ENCODE data around the gene RAB11FIP2.

Gene RAB11FIP2

GRCh38 chr10:118035354-118036005 is 11.3 kb downstream of the RAB11FIP2 start:
- ATAC-seq (ENCODE audit: insufficient read depth, low read depth) (peak; percentile 96), DNase-seq (peak; percentile 18)
- Histone ChIP-seq H3K36me3 (ENCODE audit: insufficient read depth, low read length) (peaks cover 34% of the 10 kb centered on the region), H3K9ac (ENCODE audit: low read depth, low read length) (no peak overlapping the region), H3K4me1 (ENCODE audit: insufficient read depth, low read length) (peaks cover 29% of the 10 kb centered on the region), H3K79me2 (ENCODE audit: insufficient read depth, low read length) (peaks cover 14% of the 10 kb centered on the region; the same call in 1 of the 2 replicates), H3K9me3 (ENCODE audit: insufficient read depth, low read length, severe bottlenecking) (no peaks in the 10 kb centered on the region), H3K4me2 (ENCODE audit: insufficient read depth, low read length) (peak overlapping the region; percentile 37; the same call in 1 of the 2 replicates), H4K20me1 (ENCODE audit: insufficient read depth, low read length) (peaks cover 12% of the 10 kb centered on the region; the same call in 1 of the 2 replicates), H2AFZ (ENCODE audit: low read depth, low read length) (no peak overlapping the region), H3K27ac (ENCODE audit: low read length) (peak overlapping the region; percentile 30; the same call in 1 of the 2 replicates), H3K27me3 (ENCODE audit: insufficient read depth, low read length, poor library complexity) (no peaks in the 10 kb centered on the region), H3K4me3 (ENCODE audit: low read depth in 1 of 2, low read length in 2 of 2) (no peak overlapping the region; a peak in 1 of 4 replicates)
- TF ChIP-seq EZH2 (IDR thresholded peaks at IDR 0.05; ENCODE audit: borderline replicate concordance, low read depth, low read length, severe bottlenecking) = no peak
- TF ChIP-seq, protein P1, sequence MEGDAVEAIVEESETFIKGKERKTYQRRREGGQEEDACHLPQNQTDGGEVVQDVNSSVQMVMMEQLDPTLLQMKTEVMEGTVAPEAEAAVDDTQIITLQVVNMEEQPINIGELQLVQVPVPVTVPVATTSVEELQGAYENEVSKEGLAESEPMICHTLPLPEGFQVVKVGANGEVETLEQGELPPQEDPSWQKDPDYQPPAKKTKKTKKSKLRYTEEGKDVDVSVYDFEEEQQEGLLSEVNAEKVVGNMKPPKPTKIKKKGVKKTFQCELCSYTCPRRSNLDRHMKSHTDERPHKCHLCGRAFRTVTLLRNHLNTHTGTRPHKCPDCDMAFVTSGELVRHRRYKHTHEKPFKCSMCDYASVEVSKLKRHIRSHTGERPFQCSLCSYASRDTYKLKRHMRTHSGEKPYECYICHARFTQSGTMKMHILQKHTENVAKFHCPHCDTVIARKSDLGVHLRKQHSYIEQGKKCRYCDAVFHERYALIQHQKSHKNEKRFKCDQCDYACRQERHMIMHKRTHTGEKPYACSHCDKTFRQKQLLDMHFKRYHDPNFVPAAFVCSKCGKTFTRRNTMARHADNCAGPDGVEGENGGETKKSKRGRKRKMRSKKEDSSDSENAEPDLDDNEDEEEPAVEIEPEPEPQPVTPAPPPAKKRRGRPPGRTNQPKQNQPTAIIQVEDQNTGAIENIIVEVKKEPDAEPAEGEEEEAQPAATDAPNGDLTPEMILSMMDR (IDR thresholded peaks at IDR 0.05; ENCODE audit: borderline replicate concordance, extremely low read depth, low read length, poor library complexity, severe bottlenecking) = no peak

- peaks cover 8% of the 10 kb centered on the region; the same call in 1 of the 2 replicates for H3K79me2 ChIP-seq (ENCODE audit: insufficient read depth, low read length)
- no peak for TF ChIP-seq EZH2 (IDR thresholded peaks at IDR 0.05; ENCODE audit: borderline replicate concordance, low read depth, low read length, severe bottlenecking)
- TF ChIP-seq, protein P1 (IDR thresholded peaks at IDR 0.05; ENCODE audit: borderline replicate concordance, extremely low read depth, low read length, poor library complexity, severe bottlenecking) = no peak
Observed at GRCh38 chr10:118034791-118035261, 11.9 kb downstream of the RAB11FIP2 start.

GRCh38 chr10:118033905-118034304 is 12.8 kb downstream of the RAB11FIP2 start:
- ATAC-seq (ENCODE audit: insufficient read depth, low read depth) = no peak
- TF ChIP-seq EZH2 (IDR thresholded peaks at IDR 0.05; ENCODE audit: borderline replicate concordance, low read depth, low read length, severe bottlenecking) = no peak
- Histone ChIP-seq H3K4me2 (ENCODE audit: insufficient read depth, low read length) (no peak overlapping the region), H4K20me1 (ENCODE audit: insufficient read depth, low read length) (peaks cover 8% of the 10 kb centered on the region; the same call in 1 of the 2 replicates), H3K36me3 (ENCODE audit: insufficient read depth, low read length) (peaks cover 23% of the 10 kb centered on the region), H3K27ac (ENCODE audit: low read length) (no peak overlapping the region), H3K9me3 (ENCODE audit: insufficient read depth, low read length, severe bottlenecking) (no peaks in the 10 kb centered on the region), H3K9ac (ENCODE audit: low read depth, low read length) (no peak overlapping the region), H3K27me3 (ENCODE audit: insufficient read depth, low read length, poor library complexity) (no peaks in the 10 kb centered on the region), H3K79me2 (ENCODE audit: insufficient read depth, low read length) (peaks cover 8% of the 10 kb centered on the region; the same call in 1 of the 2 replicates), H2AFZ (ENCODE audit: low read depth, low read length) (no peak overlapping the region), H3K4me1 (ENCODE audit: insufficient read depth, low read length) (peaks cover 29% of the 10 kb centered on the region), H3K4me3 (ENCODE audit: low read depth in 1 of 2, low read length in 2 of 2) (no peak overlapping the region)
- no peak for DNase-seq

More at GRCh38 chr10:118034791-118035261, 11.9 kb downstream of the RAB11FIP2 start:
- Histone ChIP-seq H3K36me3 (ENCODE audit: insufficient read depth, low read length) (peaks cover 28% of the 10 kb centered on the region), H3K4me1 (ENCODE audit: insufficient read depth, low read length) (peaks cover 29% of the 10 kb centered on the region), H3K4me2 (ENCODE audit: insufficient read depth, low read length) (peak overlapping the region; percentile 37; the same call in 1 of the 2 replicates), H3K27me3 (ENCODE audit: insufficient read depth, low read length, poor library complexity) (no peaks in the 10 kb centered on the region), H3K27ac (ENCODE audit: low read length) (no peak overlapping the region), H3K9me3 (ENCODE audit: insufficient read depth, low read length, severe bottlenecking) (no peaks in the 10 kb centered on the region), H4K20me1 (ENCODE audit: insufficient read depth, low read length) (peaks cover 8% of the 10 kb centered on the region; the same call in 1 of the 2 replicates), H3K9ac (ENCODE audit: low read depth, low read length) (no peak overlapping the region), H2AFZ (ENCODE audit: low read depth, low read length) (no peak overlapping the region), H3K4me3 (ENCODE audit: low read depth in 1 of 2, low read length in 2 of 2) (no peak overlapping the region)
- DNase-seq (no peak), ATAC-seq (ENCODE audit: insufficient read depth, low read depth) (no peak)

DNA sequence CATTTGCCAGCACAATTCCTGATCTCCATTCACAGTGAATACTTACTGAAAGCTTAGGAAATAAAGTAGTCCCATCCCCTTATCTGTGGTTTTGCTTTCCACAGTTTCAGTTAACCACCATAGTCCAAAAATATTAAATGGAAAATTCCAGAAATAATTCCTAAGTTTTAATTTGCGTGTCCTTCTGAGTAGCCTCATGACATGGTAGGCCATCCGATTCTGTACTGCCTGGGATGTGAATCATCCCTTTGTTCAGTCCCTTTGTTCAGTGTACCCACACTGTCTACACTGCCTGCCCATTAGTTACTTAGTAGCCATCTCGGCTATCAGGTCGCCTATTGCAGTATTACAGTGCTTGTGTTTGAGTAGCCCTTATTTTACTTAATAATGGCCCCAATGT is 14.2 kb downstream of the RAB11FIP2 start:
- H3K4me3 ChIP-seq (ENCODE audit: low read depth in 1 of 2, low read length in 2 of 2) = no peak overlapping the region
- H3K27ac ChIP-seq (ENCODE audit: low read length) = no peak overlapping the region
- no peak overlapping the region for H2AFZ ChIP-seq (ENCODE audit: low read depth, low read length)
- no peaks in the 10 kb centered on the region for H3K9me3 ChIP-seq (ENCODE audit: insufficient read depth, low read length, severe bottlenecking)
- H3K27me3 ChIP-seq (ENCODE audit: insufficient read depth, low read length, poor library complexity) = no peaks in the 10 kb centered on the region
- TF ChIP-seq, protein P1 (IDR thresholded peaks at IDR 0.05; ENCODE audit: borderline replicate concordance, extremely low read depth, low read length, poor library complexity, severe bottlenecking) = no peak
- TF ChIP-seq EZH2 (IDR thresholded peaks at IDR 0.05; ENCODE audit: borderline replicate concordance, low read depth, low read length, severe bottlenecking) = no peak
- peaks cover 8% of the 10 kb centered on the region; the same call in 1 of the 2 replicates for H4K20me1 ChIP-seq (ENCODE audit: insufficient read depth, low read length)
- no peak for ATAC-seq (ENCODE audit: insufficient read depth, low read depth)
- peaks cover 29% of the 10 kb centered on the region for H3K4me1 ChIP-seq (ENCODE audit: insufficient read depth, low read length)
- H3K4me2 ChIP-seq (ENCODE audit: insufficient read depth, low read length) = no peak overlapping the region
- no peak overlapping the region for H3K9ac ChIP-seq (ENCODE audit: low read depth, low read length)
- H3K79me2 ChIP-seq (ENCODE audit: insufficient read depth, low read length) = peaks cover 8% of the 10 kb centered on the region; the same call in 1 of the 2 replicates
- DNase-seq = no peak
- H3K36me3 ChIP-seq (ENCODE audit: insufficient read depth, low read length) = peaks cover 22% of the 10 kb centered on the region

Data from DND-41 (cell line).